Spleen (tissue), 7 donors: Measurements from ENCODE around the gene DRAP1.

ENCODE experiments used
- CTCF ChIP-seq, 11 experiments: fragments of 200-600 bp in 7 of 11; fragments of 450-650 bp in 4 of 11; sonication (generic) in 4 of 11; IDR thresholded peaks in 8 of 11; conservative IDR thresholded peaks in 3 of 11; 1 replicate in 7 of 11; 2 replicates in 4 of 11; pipeline versions ENCODE4 v1.4.0 to v1.8.0; 2016 to 2021; ENCODE audit warnings: antibody characterized with exemption in 11 of 11, inconsistent platforms in 4 of 11, mild to moderate bottlenecking in 1 of 11
- POLR2A ChIP-seq, 3 donors: fragments of 450-650 bp; IDR thresholded peaks; one replicate each; pipeline ENCODE4 v1.5.1; 2017; ENCODE audit warnings: antibody characterized with exemption in 3 of 3, mild to moderate bottlenecking in 1 of 3
- donor health status: DM: no; HTN: no; CAD: no; lungs with moderate emphysema.
- donor health status: DM: no; HTN: no; CAD: no.
- donor health status: DM: no; HTN: no; CAD: no.

GRCh38 chr11:65884716-65885092 lies 34.5 kb upstream of the DRAP1 start:
- peak; percentile 98 to 100 (median 99) for TF ChIP-seq CTCF (IDR thresholded peaks at IDR 0.05 in 8 of 11, conservative IDR thresholded peaks at IDR 0.05 in 3 of 11)
- TF ChIP-seq POLR2A (IDR thresholded peaks at IDR 0.05), result no peak
